ENCODE measurements around the gene SORCS1.

The SORCS1 gene

GRCh38 chr10:106727170-106727569, 437.3 kb downstream of the SORCS1 start:
- Histone ChIP-seq H3K27me3 (ENCODE audit: control insufficient read depth, insufficient read depth, low read length) (no peaks in the 10 kb centered on the region), H3K79me2 (no peaks in the 10 kb centered on the region), H3K4me2 (ENCODE audit: low read length) (no peak overlapping the region), H2AFZ (no peak overlapping the region), H3K4me1 (no peaks in the 10 kb centered on the region), H3K4me3 (ENCODE audit: low read depth, low read length) (no peak overlapping the region), H3K9ac (no peak overlapping the region), H3K27ac (no peak overlapping the region), H3K36me3 (ENCODE audit: control insufficient read depth, insufficient read depth, low read length) (no peaks in the 10 kb centered on the region), H3K9me3 (ENCODE audit: control insufficient read depth, low read length) (no peaks in the 10 kb centered on the region)
- TF ChIP-seq CTCF (IDR thresholded peaks at IDR 0.05), result no peak

GRCh38 chr10:106722524-106722923, 442.0 kb downstream of the SORCS1 start:
- Histone ChIP-seq H2AFZ (no peak overlapping the region), H3K9ac (no peak overlapping the region), H3K27ac (no peak overlapping the region), H3K27me3 (ENCODE audit: control insufficient read depth, insufficient read depth, low read length) (no peaks in the 10 kb centered on the region), H3K79me2 (no peaks in the 10 kb centered on the region), H3K4me3 (ENCODE audit: low read depth, low read length) (no peak overlapping the region), H3K4me1 (no peaks in the 10 kb centered on the region), H3K36me3 (ENCODE audit: control insufficient read depth, insufficient read depth, low read length) (no peaks in the 10 kb centered on the region), H3K9me3 (ENCODE audit: control insufficient read depth, low read length) (no peaks in the 10 kb centered on the region), H3K4me2 (ENCODE audit: low read length) (no peak overlapping the region)
- TF ChIP-seq CTCF (IDR thresholded peaks at IDR 0.05), result no peak

GRCh38 chr10:106720683-106721082, 443.8 kb downstream of the SORCS1 start:
- Histone ChIP-seq H3K27ac (no peak overlapping the region), H3K4me3 (ENCODE audit: low read depth, low read length) (no peak overlapping the region), H3K79me2 (no peaks in the 10 kb centered on the region), H3K36me3 (ENCODE audit: control insufficient read depth, insufficient read depth, low read length) (no peaks in the 10 kb centered on the region), H2AFZ (no peak overlapping the region), H3K9ac (no peak overlapping the region), H3K27me3 (ENCODE audit: control insufficient read depth, insufficient read depth, low read length) (no peaks in the 10 kb centered on the region), H3K4me2 (ENCODE audit: low read length) (no peak overlapping the region), H3K4me1 (no peaks in the 10 kb centered on the region), H3K9me3 (ENCODE audit: control insufficient read depth, low read length) (no peaks in the 10 kb centered on the region)
- no peak for TF ChIP-seq CTCF (IDR thresholded peaks at IDR 0.05)

DNA sequence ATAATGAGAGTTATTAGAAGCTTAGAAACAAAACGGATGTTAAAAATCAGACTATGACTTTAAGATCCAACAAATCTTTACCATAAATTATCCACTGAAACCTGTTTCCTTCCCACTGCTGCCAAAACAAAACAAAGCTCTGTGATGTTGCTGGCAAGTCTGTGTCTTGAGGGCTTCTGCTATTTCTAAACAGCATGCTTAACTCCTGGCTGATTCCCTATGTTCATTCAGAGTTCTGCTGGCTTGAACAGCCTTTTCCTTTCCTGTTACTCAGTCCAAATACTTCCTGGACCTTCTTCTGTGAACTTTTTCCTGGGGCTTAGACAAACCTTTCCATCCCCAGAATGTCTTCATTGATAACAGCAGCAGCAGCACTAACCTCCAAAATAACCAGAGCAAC, 448.1 kb downstream of the SORCS1 start:
- H3K9me3 ChIP-seq (ENCODE audit: control insufficient read depth, low read length), result no peaks in the 10 kb centered on the region
- H3K4me2 ChIP-seq (ENCODE audit: low read length), result no peak overlapping the region

More for the DNA sequence above, 448.1 kb downstream of the SORCS1 start:
- Histone ChIP-seq H3K27me3 (ENCODE audit: control insufficient read depth, insufficient read depth, low read length) (no peaks in the 10 kb centered on the region), H3K79me2 (no peaks in the 10 kb centered on the region), H2AFZ (no peak overlapping the region), H3K36me3 (ENCODE audit: control insufficient read depth, insufficient read depth, low read length) (no peaks in the 10 kb centered on the region), H3K4me1 (no peaks in the 10 kb centered on the region), H3K9ac (no peak overlapping the region), H3K27ac (no peak overlapping the region), H3K4me3 (ENCODE audit: low read depth, low read length) (no peak overlapping the region)
- no peak for TF ChIP-seq CTCF (IDR thresholded peaks at IDR 0.05)
